ENCODE data around the gene SBNO2.
"Not testable (repeated sequence)": the region's sequence is repeated elsewhere in the genome, so short reads cannot be mapped to it uniquely, and the experiment has no call there.

Gene SBNO2

DNA sequence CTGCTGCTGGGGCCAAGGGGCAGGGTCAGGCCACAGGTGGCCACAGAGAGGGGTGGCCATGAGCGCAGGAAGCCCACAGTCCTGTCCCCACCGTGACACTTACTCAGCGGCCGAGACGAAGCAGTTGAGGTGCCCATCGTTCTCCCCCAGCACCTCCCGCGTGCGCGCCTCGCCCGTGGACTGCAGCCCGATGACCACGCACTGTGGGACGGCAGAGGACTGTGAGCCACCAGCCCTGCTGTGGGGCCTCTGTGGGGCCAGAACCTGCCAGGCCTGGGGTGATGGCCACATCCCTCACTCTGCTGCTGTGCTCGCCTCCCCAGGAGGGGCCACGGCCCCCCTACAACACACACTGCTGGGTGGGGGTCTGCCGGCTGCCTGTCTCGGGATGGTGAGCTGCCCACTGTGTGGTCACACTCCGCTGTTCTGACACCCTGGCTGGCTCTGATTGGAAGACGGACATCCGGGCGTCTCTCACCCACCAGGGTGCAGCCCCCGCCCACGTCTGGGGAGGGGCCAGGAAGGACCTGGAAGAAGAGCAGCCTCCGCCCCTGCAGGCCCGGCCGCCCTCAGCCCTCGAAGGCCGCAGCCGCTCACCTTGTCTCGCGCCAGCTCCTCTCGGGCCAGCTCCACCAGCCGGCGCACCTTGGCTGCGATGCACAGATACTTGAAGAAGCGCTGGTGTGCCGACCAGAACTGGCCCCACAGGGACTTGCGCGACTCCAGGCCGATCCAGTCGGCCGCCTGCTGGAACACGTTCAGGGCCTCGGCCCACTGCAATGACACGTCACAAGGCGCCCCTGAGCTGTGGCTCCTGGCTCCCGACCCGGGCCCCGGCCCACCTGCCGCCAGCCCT lies 57.1 kb downstream of the SBNO2 start:
- no peak for FAIRE-seq

DNA sequence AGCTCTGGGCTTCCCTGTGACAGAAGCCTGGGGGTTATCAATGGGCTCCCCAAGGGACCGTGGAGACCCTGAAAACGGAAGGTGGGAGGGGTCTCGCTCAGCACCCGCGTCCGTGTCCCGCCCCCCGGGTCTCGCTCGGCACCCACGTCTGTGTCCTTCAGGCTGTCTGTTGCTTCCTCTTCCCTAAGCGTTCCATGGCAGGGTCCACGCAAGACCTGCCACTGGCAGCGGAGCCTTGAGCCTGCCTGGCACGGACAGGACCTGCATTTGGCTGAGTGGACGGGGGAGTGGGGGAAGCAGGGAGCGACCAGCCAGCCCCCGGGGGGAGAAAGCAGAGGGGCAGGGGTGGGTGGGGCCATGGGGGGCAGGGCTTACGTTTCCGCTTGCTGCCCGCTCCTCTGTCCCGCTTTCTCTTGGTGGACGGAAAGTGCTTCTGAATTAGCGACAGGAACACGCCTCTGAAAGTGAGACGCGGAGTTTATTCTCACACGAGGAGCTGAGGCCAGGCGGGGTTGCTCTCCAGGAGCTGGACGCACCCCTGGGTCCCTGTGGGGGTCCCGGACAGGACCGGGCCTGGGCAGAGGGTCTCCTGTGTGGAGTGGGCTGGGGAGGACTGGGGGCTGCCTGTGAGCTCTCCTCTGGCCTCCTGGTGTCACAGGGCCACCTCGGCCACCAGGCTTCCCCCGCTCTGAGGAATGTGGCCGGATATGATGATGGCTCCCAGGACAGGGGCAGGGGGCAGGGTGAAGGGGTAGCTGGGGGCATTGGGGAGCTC lies 58.2 kb downstream of the SBNO2 start:
- no peak for FAIRE-seq

DNA sequence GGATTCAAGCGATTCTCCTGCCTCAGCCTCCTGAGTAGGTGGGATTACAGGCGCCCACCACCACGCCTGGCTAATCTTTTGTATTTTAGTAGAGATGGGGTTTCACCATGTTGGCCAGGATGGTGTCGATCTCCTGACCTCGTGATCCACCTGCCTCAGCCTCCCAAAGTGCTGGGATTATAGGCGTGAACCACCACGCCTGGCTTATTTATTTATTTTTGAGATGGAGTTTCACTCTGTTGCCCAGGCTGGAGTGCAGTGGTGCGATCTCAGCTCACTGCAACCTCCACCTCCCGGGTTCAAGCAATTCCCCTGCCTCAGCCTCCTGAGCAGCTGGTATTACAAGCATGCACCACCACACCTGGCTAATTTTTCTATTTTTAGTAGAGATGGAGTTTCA lies 59.3 kb downstream of the SBNO2 start:
- not testable (repeated sequence) for FAIRE-seq

DNA sequence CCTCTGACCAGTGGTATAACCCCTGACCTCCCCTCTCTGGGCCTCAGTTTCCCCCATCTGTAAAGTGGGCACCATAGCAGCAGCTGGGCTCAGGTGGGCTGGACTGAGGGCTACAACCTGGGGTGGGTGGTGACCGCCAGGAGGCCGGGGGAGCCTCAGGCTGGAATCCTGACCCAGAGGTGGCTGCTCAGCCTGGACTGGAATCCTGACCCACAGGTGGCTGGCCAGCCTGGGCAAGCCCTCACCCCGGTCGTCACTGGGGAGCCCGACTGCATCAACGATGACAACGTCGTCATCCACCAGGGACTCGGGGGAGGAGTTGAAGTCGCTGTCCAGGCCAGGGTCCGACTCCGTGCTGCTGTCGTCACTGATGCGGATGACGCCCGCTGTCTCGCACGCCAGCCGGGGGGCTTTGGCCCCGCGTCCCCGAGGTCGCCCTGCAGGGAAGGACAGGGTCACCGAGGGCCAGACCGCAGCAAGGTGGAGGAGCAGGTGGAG lies 60.0 kb downstream of the SBNO2 start:
- no peak for FAIRE-seq

DNA sequence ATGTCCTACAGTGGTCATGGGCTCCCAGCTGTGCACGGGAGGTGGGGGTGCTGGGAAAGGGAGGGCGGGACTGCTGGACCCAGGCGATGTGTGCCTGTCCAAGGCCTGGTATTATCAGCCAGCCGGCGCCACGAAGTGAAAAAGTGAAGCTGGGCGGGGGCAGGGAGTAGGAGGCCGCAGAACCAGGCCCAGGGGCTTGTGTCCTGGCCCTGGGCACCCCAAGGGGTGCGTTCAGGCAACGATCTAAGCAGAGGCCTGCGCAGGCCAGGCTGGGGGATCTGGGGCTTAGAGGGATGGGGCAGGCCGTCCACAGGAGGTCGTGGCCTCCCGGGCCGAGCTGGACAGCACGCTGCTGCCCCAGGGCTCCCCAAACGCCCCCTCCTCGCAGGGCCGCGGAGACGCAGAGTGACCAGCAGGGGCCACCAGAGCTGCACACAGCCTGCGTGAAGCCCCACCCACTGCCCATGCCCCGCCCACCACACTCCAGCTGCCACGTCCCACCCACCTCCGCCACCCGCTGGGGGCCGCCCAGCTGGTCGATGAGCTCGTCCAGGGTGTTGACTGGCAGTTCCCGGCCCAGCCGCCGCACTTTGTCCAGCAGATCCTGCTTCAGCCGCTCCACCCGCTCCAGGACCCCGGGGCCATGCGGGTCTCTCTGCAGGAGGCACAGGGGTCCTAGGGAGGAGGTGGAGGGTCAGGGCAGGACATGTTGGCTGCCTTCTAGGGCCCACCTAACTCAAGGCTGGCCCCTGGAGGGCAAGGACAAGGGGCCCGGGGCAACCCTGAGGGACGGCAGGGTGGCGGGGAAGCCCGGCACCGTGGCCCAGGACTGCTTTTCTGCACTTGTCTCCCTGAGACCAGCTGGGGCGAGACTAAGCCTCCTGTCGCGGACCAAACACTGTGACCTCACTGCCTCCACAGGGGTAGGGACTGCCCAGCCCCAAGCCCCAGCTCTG lies 60.8 kb downstream of the SBNO2 start:
- no peak for FAIRE-seq

DNA sequence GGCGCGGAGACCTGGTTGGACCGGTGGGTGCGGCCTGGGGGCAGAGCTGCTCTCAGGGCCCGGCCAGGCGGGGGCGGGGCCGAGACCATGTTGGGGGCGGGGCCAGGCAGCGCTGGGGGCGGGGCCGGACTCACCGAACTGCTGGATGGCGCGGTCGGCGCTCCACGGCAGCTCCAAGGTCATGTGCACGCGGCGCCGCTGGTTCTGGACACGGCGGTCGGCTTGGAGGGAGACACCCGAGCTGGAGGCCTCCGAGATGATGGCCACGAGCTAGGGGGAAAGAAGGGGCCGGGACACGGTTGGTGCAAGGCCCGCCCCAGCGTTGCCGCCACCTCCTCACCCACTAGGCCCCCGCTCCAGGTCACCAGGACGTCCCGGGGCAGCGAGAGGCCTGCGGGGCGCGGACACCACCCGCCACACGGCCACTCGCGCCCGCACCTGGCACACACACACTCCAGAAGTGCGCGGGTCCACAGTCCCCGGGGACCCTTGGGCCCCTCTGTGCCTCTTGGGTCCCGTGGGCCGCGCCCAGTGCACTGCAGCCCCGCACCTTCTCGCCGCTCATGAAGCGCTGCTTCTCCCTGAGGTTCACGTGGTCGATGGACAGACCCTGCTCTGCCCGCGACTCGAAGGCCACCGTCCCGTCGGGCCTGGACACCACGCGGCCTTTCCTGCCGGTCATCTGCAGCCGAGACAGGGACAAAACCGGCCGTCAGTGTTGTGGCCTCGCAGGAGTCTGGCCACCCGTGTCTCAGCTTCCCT lies 61.6 kb downstream of the SBNO2 start:
- FAIRE-seq = no peak

DNA sequence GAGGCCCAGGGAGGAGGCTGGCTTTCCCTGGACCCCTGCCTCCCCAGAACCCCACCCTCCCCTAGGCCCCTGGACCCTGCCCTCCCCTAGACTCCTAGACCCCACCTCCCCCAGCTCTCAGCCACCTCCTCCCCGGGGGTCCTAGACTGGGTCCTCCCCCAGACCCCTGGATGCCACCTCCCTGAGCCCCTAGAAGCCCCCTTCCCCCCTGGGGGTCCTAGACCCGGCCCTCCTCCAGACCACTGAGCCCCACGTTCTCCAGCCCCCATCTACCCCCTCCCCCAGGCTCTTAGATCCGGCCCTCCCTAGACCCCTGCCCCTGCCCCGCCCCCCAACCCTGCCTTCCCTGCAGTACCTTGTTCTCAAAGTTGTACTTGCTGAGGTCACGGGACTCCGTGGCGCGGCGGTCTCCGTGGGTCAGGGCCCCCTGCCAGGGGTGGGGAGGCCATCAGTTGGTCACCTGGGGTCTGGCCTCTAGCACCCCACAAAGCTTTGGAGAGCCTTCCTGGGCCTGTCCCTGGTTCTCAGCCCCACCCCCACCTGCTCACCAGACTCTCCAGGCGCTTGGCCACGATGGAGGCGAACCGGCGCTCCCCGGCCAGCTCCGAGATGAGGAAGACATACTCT lies 62.3 kb downstream of the SBNO2 start:
- no peak for FAIRE-seq

DNA sequence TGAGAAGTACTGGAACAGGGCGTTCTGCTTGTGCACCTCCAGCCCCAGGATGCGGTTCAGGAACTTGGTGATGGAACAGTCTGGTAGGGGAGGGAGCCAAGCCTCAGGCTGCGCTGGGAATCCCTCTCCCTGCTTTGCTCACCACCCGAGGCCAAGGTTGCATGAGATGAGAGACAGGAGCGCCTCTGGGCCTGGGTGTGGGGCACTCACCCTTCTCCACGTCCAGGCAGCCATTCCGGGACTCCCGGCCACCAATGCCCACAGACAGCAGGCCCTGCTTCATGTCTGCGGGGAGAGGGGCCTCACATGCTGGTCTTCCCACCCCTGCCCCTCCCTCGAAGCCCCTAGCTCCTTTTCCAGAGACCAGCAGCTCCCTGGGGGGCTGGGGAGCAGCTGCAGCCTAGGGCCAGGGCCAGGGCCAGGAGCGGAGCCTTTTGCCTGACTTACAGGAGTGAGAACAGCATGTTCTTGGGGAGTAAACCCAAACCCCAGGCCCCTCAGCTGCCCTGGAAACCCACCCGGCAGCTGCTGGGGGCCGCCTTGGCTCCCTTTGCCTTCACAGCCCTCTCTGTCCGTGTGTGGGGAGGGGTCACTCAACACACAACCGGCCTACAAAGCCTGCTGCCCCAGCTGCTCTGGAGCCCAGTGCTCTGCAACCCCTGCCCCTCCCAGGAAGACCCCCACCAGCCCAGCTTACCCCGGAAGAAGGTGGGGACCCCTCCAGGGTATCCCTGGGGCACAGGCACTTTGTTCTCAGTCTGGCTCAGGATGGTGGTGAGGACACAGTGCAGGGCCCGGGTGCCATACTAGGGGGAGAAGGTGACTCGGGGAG lies 63.0 kb downstream of the SBNO2 start:
- FAIRE-seq = no peak

DNA sequence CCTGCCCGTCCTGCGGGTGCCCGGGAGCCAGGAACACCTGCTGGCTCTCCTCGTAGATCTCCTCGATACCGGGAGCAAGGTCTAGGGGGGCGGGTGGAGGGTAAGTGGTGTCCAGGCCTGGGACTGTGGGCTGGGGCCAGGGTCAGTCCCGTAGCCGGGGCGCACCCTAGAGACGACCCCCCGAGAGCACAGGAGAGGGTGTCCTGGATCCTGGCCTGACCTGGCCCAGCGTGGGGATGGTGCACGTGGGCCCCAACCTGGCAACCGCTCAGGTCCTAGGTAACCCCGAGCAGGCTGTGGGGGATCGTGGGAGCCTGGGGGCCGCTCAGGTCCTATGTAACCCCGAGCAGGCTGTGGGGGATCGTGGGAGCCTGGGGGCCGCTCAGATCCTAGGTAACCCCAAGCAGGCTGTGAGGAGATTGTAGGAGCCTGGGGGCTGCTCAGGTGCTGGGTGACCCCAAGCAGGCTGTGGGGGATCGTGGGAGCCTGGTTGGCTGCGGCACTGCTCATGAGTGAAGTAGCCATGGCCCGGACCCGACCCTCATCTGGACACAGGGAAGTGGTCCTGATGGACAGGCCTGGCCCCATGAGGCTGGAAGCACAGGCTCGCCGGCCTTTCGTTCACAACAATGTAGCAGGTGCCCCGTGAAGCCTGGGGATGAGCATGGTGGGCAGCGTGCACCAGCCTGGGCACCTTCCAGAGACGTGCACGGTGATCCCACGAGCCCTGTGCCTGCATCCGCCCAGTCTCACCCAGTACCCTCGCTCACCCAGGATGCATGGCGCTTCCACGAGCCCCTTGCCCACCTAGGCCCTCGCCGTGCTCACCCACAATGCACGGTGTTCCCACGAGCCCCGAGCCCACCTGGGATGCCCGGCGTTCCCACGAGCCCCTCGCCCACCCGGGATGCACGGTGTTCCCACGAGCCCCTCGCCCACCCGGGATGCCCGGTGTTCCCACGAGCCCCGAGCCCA lies 64.1 kb downstream of the SBNO2 start:
- FAIRE-seq = no peak

DNA sequence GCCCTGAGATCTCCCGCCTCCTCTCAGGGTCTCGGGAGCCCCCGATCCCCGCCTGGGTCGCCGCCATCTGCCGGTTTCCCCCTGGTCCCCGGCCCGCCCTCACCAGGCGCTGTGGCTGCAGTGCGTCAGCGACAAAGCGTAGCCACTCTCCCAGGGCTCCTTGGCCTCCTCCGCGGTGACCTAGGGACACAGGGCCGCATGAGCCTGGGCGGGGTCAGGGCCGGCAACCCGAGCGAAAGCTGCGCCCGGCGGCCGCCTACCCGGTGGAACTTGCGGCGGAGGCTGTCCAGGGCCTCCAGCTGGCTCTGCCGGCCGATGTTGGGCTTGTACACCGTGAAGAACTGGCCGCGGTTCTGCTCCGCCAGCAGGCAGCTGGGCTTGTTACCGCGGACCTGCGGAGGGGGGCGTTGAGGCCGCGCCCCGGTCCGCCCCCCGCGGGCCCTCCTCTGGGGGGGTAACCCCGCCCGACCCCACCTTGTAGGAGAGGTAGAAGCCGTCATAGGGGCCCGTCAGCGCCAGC lies 65.0 kb downstream of the SBNO2 start:
- FAIRE-seq = no peak

DNA sequence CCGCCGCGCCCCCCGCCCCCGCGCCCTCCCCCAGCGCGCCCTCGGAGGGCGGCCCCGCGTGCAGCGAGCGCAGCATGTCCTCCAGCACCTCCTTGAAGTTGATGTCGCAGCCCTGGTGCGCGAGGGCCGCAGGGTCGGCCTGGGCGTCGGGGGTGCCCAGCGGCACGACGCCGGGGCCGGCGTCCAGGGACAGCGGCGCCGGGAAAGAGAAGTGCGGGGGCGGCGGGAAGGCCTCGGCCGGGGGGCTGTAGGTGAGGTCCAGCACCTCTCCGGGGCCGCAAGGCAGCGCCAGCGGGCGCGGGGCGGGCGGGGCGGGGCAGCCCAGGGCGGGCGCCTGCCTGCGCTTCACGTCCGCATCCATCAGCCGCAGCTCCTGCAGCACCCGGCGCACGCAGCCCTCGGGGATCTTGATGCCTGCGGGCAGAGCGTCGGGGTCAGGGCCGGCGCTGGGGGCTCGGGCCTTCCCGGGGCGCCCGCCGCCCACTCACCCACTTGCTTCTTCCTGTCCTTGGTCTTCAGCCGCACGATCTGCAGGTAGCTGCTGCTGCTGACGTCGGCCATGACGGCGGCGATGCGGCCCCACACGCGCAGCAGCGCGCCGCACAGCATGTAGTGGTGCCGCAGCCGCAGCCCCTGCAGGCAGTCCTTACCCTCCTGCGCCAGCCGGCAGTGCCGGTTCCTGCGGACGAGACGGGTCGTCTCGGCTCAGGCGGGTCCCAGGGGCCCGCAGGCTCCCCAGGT lies 65.6 kb downstream of the SBNO2 start:
- no peak for FAIRE-seq

DNA sequence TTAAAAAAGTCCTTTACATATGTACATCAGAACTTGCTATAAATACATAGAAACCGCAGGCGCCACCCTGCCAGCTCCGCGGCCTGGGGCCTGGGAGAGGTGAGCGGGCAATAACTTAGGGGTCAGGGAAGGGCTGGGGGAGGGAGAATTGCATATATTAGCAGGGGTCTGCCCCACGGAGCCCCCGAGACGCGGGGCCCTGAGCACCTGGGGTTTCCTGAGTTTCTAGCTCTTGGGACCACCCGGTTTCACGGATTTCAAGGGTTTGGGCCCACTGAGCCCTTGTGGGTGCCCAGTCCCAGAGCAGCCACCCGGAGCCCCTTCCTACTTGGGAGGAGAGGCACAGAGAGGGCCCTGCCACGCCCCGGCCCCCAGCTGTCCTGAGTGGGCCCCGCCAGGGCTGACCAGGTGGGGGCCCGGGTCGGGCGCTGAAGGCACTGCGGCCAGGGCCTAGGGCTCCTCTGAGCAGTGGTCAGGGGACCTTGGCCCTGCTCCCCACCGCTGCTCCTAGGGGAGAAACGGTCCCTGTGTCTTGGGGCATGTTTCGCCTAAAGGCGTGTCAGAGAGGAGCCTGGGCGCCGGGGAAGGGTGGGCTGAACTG lies 66.3 kb downstream of the SBNO2 start:
- no peak for FAIRE-seq

DNA sequence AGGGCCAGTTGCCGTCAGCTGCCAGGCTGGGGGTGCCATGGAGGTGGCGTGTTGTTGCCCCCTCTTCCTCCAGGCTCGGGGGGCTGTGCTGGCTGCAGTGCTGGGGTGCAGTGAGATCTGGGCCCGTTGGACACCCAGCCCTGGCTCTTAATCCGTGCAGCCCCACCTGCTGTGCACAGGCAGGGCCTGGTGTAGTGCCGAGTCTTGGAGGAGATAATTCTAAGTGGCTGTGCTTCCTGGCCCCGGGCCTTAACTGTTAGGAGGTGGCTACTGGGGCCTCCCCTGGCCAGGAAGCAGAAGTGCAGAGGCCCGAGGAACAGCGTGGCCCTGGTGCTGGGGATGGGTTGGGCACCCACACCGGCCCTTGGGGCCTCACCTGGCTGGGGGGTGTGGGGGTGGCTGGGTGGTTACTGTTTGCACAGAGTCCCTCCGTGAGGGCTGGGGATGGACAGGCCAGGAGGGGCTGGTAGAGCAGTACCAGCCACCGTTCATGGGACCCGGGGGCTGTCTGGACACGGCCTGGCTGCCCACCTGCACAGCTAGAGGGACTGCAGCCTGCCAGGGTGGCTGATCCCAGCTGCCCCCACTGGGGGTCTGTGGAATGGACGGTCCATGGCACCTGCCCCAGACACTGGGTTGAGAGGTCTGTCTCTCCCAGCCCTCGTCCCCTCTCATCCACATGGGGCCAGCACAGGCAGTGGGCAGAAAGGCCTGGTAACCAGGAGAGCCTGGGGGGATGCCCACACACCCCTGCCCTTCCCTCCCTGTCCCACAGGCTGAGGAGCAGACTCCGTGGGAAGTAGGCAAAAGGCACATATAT lies 67.0 kb downstream of the SBNO2 start:
- no peak for FAIRE-seq

DNA sequence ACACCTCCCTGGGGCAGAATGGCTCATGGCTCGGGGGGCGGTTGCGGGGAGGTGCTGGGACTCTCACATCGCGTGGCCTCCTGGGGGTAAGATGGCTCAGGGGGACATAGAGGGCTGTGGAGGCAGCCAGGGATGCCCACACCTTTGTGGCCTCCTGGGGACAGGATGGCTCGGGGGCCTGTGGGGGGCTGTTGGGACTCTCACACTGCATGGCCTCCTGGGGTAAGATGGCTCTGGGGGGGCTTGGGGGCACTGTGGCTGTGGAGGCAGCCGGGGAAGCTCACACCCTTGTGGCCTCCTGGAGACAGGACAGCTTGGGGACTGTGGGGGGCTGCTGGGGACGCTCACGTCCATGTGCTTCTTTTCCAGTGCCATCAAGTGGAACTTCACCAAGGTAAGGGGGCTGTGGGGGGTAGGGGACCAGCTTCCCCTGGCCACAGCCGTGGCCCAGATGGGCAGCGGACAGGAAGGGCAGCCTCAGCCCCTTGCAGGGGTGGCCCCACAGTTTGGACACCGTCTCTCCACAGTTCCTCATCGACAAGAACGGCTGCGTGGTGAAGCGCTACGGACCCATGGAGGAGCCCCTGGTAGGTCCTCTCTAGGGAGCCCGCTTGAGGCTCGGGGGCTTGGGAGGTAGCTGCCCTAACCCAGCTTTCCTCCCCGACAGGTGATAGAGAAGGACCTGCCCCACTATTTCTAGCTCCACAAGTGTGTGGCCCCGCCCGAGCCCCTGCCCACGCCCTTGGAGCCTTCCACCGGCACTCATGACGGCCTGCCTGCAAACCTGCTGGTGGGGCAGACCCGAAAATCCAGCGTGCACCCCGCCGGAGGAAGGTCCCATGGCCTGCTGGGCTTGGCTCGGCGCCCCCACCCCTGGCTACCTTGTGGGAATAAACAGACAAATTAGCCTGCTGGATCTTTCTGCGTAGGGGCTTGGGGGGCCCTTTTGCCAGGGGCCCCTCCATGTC lies 67.9 kb downstream of the SBNO2 start:
- no peak for FAIRE-seq

DNA sequence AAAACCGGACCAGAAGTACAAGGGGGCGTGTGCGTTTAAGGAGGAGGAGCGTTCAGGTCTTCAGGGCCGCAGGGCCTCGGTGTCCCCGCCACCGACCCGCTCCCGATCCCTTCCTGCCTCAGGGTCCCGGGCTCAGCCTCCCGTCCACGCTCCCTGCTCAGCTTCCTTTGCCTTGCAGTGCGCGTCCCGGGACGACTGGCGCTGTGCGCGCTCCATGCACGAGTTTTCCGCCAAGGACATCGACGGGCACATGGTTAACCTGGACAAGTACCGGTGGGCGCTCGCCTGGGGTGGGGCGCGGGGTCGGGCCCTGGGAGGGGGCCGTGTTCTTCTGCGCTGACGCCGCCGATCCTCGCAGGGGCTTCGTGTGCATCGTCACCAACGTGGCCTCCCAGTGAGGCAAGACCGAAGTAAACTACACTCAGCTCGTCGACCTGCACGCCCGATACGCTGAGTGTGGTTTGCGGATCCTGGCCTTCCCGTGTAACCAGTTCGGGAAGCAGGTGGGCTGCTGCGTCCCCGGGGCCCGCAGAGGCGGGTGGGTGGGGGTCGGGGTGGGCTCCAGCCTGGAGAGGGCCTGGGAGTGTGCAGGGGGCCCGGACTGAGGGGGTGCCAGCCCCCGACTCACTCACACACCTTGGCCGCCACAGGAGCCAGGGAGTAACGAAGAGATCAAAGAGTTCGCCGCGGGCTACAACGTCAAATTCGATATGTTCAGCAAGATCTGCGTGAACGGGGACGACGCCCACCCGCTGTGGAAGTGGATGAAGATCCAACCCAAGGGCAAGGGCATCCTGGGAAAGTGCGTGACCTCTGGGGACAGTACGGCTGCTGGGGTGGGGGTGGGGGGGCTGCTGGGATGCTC lies 68.8 kb downstream of the SBNO2 start:
- FAIRE-seq = no peak
